GM12878 (cell line): ENCODE results near the gene PPP1R1B. TPM values are rescaled to one million over a fixed set of nuclear protein-coding genes. Genes with fewer than 3 reads are reported as not detected.
A peak's percentile ranks its signal among the peaks of the same experiment; 100 is the strongest.

ENCODE experiments used
- ATAC-seq: fragments of 200-7000 bp; cut with Tn5 transposase; 3 replicates; pipeline ENCODE4 v1.9.1; 2020; ENCODE audit warnings: mild to moderate bottlenecking, moderate library complexity
- BruUV-seq: library from RNA; stranded (reverse); fragments of 400-500 nt; replicated peaks from 2 replicates; lab custom pipeline; 2021; lab: Mats Ljungman, UMichigan
- CTCF ChIA-PET: fragments of 300-600 bp; sonication (Branson Sonifier 250); formaldehyde crosslinking; extraction: SDS; loops from one replicate; lab custom pipeline; 2021; ENCODE audit warnings: inconsistent platforms; lab: Yijun Ruan, JAX
- POLR2A ChIA-PET: fragments of 350-600 bp; formaldehyde crosslinking; extraction: SDS; loops from one replicate; lab custom pipeline; 2021; ENCODE audit warnings: inconsistent platforms; lab: Charles Lee
- RAD21 ChIA-PET: fragments of 300-600 bp; sonication (Branson Sonifier 250); formaldehyde crosslinking; loops from one replicate; lab custom pipeline; 2023; ENCODE audit warnings: antibody characterized with exemption; ENCODE audit not compliant: unreplicated experiment; lab: Charles Lee
- SMC1A ChIA-PET: fragments of 300-600 bp; sonication (Branson Sonifier 250); formaldehyde crosslinking; loops from one replicate; lab custom pipeline; 2023; ENCODE audit not compliant: unreplicated experiment, uncharacterized antibody; lab: Charles Lee
- DNase-seq: peaks from one replicate; pipeline ENCODE4 v3.0.0-alpha.2; 2011; ENCODE audit warnings: low read depth, low spot score
- FAIRE-seq: peaks from 3 replicates; lab custom pipeline; 2011; peaks lifted over from hg19 to GRCh38; lab: Jason Lieb, UNC
- H2AFZ ChIP-seq: 2 replicates; pipeline ENCODE4 v1.6.0; 2011; ENCODE audit warnings: low read depth, low read length, control low read depth; ENCODE audit not compliant: control insufficient read depth
- H3K27ac ChIP-seq: 2 replicates; pipeline ENCODE4 v1.5.1; 2011; ENCODE audit warnings: control low read depth; ENCODE audit not compliant: control insufficient read depth, insufficient read depth
- H3K27me3 ChIP-seq, 2 experiments: replicated peaks in 1 of 2; 2 replicates each; pipeline versions ENCODE4 v1.6.0 to v1.6.1; 2011; ENCODE audit warnings: low read length in 1 of 2; ENCODE audit not compliant: control insufficient read depth in 2 of 2, insufficient read depth in 2 of 2
- H3K36me3 ChIP-seq, 2 experiments: 2 replicates each; pipeline ENCODE4 v1.5.1; 2011; ENCODE audit warnings: low read length in 1 of 2; ENCODE audit not compliant: control insufficient read depth in 2 of 2, insufficient read depth in 2 of 2
- H3K4me1 ChIP-seq: 2 replicates; pipeline ENCODE4 v1.6.1; 2011; ENCODE audit warnings: mild to moderate bottlenecking, low read length, moderate library complexity, mixed read lengths; ENCODE audit not compliant: control insufficient read depth, insufficient read depth
- H3K4me2 ChIP-seq: 2 replicates; pipeline ENCODE4 v1.6.0; 2011; ENCODE audit warnings: control low read depth; ENCODE audit not compliant: control insufficient read depth, insufficient read depth
- H3K4me3 ChIP-seq: fragments of 200-600 bp; sonication (generic); 2 replicates; pipeline ENCODE4 v1.5.1; 2016
- H3K79me2 ChIP-seq: 2 replicates; pipeline ENCODE4 v1.6.0; 2011; ENCODE audit warnings: low read length; ENCODE audit not compliant: control insufficient read depth, insufficient read depth
- H3K9ac ChIP-seq: 2 replicates; pipeline ENCODE4 v1.8.0; 2011; ENCODE audit warnings: low read length, control low read depth, mixed read lengths; ENCODE audit not compliant: control insufficient read depth, insufficient read depth
- H3K9me3 ChIP-seq: replicated peaks from 3 replicates; pipeline ENCODE4 v1.5.1; 2011; ENCODE audit warnings: mild to moderate bottlenecking, low read length; ENCODE audit not compliant: control insufficient read depth, insufficient read depth
- H4K20me1 ChIP-seq: 2 replicates; pipeline ENCODE4 v1.6.0; 2011; ENCODE audit not compliant: control insufficient read depth, insufficient read depth
- EZH2 ChIP-seq: IDR thresholded peaks from 2 replicates; pipeline ENCODE4 v1.6.1; 2012; ENCODE audit warnings: low read depth, mild to moderate bottlenecking, control low read depth, inconsistent platforms, low read length, borderline replicate concordance; ENCODE audit not compliant: control insufficient read depth
- HDGF ChIP-seq: fragments of 450-650 bp; IDR thresholded peaks from 2 replicates; pipeline ENCODE4 v1.6.1; 2016; ENCODE audit warnings: antibody characterized with exemption
- IKZF2 ChIP-seq, 2 experiments: fragments of 450-650 bp; IDR thresholded peaks; 2 replicates each; pipeline ENCODE4 v1.6.1; 2017; ENCODE audit warnings: mild to moderate bottlenecking in 2 of 2, moderate library complexity in 2 of 2
- MEF2A ChIP-seq: IDR thresholded peaks from 2 replicates; pipeline ENCODE4 v1.6.1; 2011; ENCODE audit warnings: low read depth, mild to moderate bottlenecking, low read length, moderate library complexity; ENCODE audit not compliant: insufficient read depth
- ZZZ3 ChIP-seq: IDR thresholded peaks from 2 replicates; pipeline ENCODE4 v1.6.1; 2011; ENCODE audit warnings: low read depth; ENCODE audit not compliant: control insufficient read depth, insufficient read length
- WGBS: methylation state at CpG from one replicate; pipeline ENCODE4 v1.1.6; 2016; ENCODE audit warnings: low lambda C conversion rate; ENCODE audit not compliant: insufficient replicate concordance, insufficient coverage; ENCODE audit errors: missing lambda C conversion rate; 5-methylcytosine and 5-hydroxymethylcytosine counted together
- in situ Hi-C: fragments of 300-500 bp; cut with MboI; formaldehyde crosslinking; loops from 9 replicates; pipeline ENCODE4 v1.14.3; 2018; ENCODE audit warnings: mixed read lengths
- intact Hi-C: fragments of 100-400 bp; cut with micrococcal nuclease; formaldehyde crosslinking; loops from one replicate; pipeline ENCODE4 v1.14.2; 2022; ENCODE audit not compliant: unreplicated experiment
- polyA plus RNA-seq, 11 experiments: library from polyadenylated mRNA; depleted of rRNA in 4 of 11; unstranded in 6 of 11; stranded (reverse) in 5 of 11; fragments of >200 nt; fragmentation: Nextera tagmentation in 4 of 11; fragmentation: Illumina TruSeq in 1 of 11; extraction: Ambion mirVana in 4 of 11; extraction: Trizol in 1 of 11; gene quantifications; 1 replicate in 1 of 11; 2 replicates in 10 of 11; pipeline versions ENCODE4 v1.2.1 to v1.2.3, GENCODE V29; 2011 to 2016; ENCODE audit warnings: inconsistent platforms in 2 of 11, missing spikeins in 2 of 11, low read depth in 1 of 11
- total RNA-seq, 4 experiments: library from RNA; depleted of rRNA in 3 of 4; stranded (reverse); fragments of >200 nt in 3 of 4; fragmentation: Illumina TruSeq in 1 of 4; extraction: Trizol in 1 of 4; gene quantifications; 2 replicates each; pipeline versions ENCODE4 v1.2.1 to v1.2.3, GENCODE V29; 2013 to 2021

Gene PPP1R1B
- total and polyA plus RNA-seq, 10 of the 15 experiments (the other 5 are each of a cell fraction or from before 2014, with no cell fraction given) = 0.08 TPM; not detected in 9

- ChIA-PET SMC1A (no interaction called here), CTCF (no interaction called here), RAD21 (no interaction called here)
- H3K4me1 ChIP-seq = peaks cover 6% of the 10 kb centered on the region; the same call in 1 of the 2 replicates
- no peak for DNase-seq
- no peaks in the 10 kb centered on the region for H3K36me3 ChIP-seq
- no peaks in the 10 kb centered on the region for H3K79me2 ChIP-seq
- H4K20me1 ChIP-seq = no peaks in the 10 kb centered on the region
- no peak for ATAC-seq
- no peaks in the 10 kb centered on the region for H3K9me3 ChIP-seq
- H2AFZ ChIP-seq = no peak overlapping the region
- no peak overlapping the region for H3K27ac ChIP-seq
- H3K9ac ChIP-seq = no peak overlapping the region
- no TSS peak for BruUV-seq
- in situ Hi-C loops = no loop called here
- no peak overlapping the region for H3K4me2 ChIP-seq
- H3K4me3 ChIP-seq = no peak overlapping the region
- no peak for FAIRE-seq
- TF ChIP-seq IKZF2 (IDR thresholded peaks at IDR 0.05) (no peak), EZH2 (0 out of 2 replicates have a peak, but pooled peaks have one; percentile 71), ZZZ3 (no peak), MEF2A (no peak)
- TF ChIP-seq, all 136 proteins: peak for 1
- peaks cover 22 to 27% of the 10 kb centered on the region in 2 experiments for H3K27me3 ChIP-seq
- 20% methylated on average over 22 of the region's 40 CpGs for WGBS
- intact Hi-C loops = no loop called here
- POLR2A ChIA-PET = interaction anchor here (0.6 kb wide), 1 partner anchor 651 kb away, joined by 3 read pairs; no protein-coding TSS in a partner anchor
These were observed 19.5 kb upstream of the PPP1R1B start for GRCh38 chr17:39607057-39607850.

- H3K27ac ChIP-seq = no peak within 1 kb of the TSS
- RAD21 ChIA-PET = no interaction called here
- SMC1A ChIA-PET = no interaction called here
- intact Hi-C loops (no loop called here), in situ Hi-C loops (no loop called here)
- BruUV-seq = no TSS peak
- CTCF ChIA-PET = no interaction called here
- no peaks in the 10 kb centered on the region for H3K79me2 ChIP-seq
- no peak within 1 kb of the TSS for H3K4me2 ChIP-seq
- H3K9me3 ChIP-seq = no peaks in the 10 kb centered on the region
- H3K9ac ChIP-seq = no peak within 1 kb of the TSS
- no peaks in the 10 kb centered on the region for H3K36me3 ChIP-seq
- no peak within 1 kb of the TSS for H2AFZ ChIP-seq
- no peaks in the 10 kb centered on the region for H4K20me1 ChIP-seq
- 3% methylated on average over 16 of the region's 20 CpGs for WGBS
- H3K4me3 ChIP-seq = no peak within 1 kb of the TSS
- no peak for ATAC-seq
- peaks cover 6% of the 10 kb centered on the region; the same call in 1 of the 2 replicates for H3K4me1 ChIP-seq
- no peak for DNase-seq
- peaks cover 20 to 25% of the 10 kb centered on the region in 2 experiments for H3K27me3 ChIP-seq
- TF ChIP-seq HDGF = no peak
- POLR2A ChIA-PET = no interaction called here
- no peak for FAIRE-seq
These were observed 19.0 kb upstream of the PPP1R1B start, which contains the start of gene NEUROD2 for GRCh38 chr17:39607851-39608130. TSS of gene NEUROD2 (minus strand) at chr17:39607920. CDS start at chr17:39606599, 1,321 bp downstream.
